GM21515 (cell line): ENCODE data around the gene LY6G5B.

Experiments used
- ATAC-seq: cut with Tn5 transposase; IDR thresholded peaks from one replicate; pipeline ENCODE4 v1.9.1; 2021; ENCODE audit not compliant: unreplicated experiment

The LY6G5B gene

GRCh38 chr6:31713991-31714684 lies 44.4 kb downstream of the LY6G5B start:
- no peak for ATAC-seq

DNA sequence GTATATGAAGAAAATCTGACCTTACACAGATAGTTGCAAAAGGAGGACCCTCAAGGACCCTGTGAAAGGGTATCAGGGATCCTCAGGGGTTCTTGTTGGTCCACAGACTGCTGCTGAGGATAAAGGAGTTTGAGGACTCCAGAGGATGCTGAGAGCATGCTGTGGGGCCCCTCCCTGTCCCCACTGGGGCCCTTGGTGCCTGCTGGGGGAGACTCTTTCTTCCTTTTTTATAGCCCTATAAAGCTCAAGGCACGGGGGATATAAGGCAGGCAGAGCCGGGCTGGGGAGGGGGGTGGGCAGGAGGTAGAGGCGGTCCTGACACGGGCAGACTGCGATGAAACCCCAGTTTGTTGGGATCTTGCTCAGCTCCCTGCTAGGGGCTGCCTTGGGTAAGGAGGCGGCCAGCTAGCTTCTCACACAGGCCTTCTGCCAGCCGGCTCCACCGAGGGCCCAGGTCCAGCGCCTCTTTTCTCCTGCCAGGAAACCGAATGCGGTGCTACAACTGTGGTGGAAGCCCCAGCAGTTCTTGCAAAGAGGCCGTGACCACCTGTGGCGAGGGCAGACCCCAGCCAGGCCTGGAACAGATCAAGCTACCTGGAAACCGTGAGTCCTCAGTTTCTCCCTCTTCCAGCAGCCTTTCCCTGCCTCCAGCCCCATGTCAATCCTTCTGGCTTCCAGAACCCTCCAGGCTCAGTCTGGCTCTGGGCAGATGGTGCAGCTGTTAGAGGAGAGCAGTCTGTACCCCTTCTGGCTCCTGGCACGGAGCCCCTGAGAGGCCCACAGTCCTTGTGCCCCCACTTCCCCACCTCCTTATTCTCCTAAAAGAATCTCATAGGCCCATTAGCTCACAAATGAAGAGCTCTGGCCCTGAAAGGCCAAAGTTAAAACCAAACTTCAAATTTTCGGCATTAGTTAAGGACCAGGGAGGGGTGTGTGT lies 45.5 kb downstream of the LY6G5B start, which contains the start of gene LY6G6D:
TSS of gene LY6G6D (plus strand) at position 327 of the 937 bp plus-strand sequence. CDS start at position 335, 8 bp downstream.
- ATAC-seq, result no peak

- no peak for ATAC-seq
Measured at GRCh38 chr6:31717499-31718222, 47.9 kb downstream of the LY6G5B start.

DNA sequence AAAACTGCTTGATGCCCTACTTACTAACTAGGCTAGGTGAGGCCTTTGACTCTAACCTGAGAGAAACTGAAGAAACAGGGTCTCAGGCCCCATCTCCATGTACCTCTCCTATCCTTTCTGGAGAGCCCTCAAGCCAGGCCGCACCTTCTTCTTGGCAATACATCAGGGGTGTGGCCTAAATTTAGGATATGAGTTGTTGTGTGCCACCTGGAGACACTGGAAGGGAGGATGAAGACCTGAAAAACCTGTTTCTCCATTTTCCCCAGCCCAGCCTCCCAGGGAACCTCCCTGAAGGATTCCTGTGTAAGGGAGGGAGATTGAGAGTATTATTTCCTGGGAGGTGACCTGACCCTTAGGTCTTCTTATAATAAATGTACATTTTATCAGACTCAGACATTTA lies 48.5 kb downstream of the LY6G5B start:
- ATAC-seq, result no peak

DNA sequence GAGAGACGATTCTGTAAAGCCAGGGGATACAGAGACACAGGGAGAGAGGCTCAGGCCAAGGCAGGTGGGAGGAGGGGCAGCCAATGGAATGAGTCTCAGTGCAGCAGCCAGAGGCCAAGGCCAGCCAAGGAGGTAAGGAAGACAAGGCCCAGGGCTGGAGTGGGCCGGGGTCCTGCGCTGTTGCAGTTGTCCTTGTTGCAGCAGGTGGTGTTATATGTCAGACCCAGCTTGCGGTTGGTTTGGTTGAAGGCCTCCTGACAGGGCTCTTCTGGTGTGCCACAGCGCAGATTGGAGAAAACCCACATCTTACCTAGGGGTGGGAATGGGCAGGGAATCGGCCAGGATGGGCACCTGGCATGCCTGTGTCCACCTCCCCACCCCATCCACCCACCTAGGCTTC lies 49.2 kb downstream of the LY6G5B start:
- ATAC-seq, result no peak

DNA sequence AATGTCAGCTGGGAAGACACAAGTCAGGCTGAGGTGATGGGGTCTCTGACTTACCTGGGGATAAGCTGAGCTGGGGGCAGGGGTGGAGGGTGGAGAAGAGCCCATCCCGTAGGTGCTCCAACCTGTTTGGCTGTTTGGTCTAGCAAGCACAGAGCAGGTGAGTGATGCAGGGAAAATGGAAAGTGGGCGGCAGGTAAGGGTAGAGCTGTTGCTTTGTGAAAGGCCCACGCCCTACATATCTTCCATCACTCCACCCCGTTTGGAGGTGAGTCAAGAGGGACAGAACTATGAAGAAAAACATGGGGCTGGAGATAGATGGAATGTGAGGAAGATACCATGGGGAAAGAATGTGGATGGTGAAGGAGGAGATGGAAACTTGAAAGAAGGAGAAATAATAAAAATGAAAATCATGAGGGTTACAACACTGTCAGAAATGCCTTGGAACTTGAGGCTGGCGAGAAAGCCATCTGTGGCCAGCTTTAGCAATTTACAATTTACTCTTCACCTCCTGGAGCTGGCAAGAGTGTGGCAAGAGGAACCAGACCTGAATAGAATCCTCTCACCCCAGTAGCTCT lies 50.5 kb downstream of the LY6G5B start:
- no peak for ATAC-seq

GRCh38 chr6:31721351-31722020 lies 51.7 kb downstream of the LY6G5B start, which contains the start of gene LY6G6C:
TSS of gene LY6G6C (minus strand) at chr6:31721746. CDS start at chr6:31721679, 67 bp downstream.
- ATAC-seq, result no peak

DNA sequence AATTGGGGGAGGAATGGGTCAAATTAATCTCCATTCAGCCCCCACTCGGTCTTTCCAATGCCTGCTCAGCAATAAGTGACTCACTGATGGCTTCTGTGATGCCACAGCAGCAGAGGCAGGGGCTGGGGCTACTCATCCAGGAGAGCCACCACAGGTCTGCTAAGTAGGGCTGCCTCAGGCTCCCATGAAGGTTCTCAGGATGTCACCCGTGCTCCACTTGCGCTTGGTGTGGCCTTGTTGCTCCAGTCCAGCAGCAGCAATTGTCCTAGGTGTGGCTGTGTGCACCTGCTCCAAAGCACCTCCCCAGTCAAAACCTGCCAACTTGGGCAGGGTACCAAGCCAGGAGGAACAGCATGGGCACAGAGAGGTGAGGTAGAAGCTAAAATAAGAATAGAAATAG lies 52.4 kb downstream of the LY6G5B start:
- no peak for ATAC-seq
